Hippocampal formation (tissue), 2 donors: ENCODE measurements around the gene MPHOSPH9.
A peak's percentile ranks its signal among the peaks of the same experiment; 100 is the strongest.

Experiments used
- DNase-seq, 2 donors: peaks; one replicate each; lab custom pipeline; 2025; lab: John Stamatoyannopoulos, UW

MPHOSPH9 gene

GRCh38 chr12:123127182-123127495, 105.8 kb downstream of the MPHOSPH9 start:
- no peak for DNase-seq

DNA sequence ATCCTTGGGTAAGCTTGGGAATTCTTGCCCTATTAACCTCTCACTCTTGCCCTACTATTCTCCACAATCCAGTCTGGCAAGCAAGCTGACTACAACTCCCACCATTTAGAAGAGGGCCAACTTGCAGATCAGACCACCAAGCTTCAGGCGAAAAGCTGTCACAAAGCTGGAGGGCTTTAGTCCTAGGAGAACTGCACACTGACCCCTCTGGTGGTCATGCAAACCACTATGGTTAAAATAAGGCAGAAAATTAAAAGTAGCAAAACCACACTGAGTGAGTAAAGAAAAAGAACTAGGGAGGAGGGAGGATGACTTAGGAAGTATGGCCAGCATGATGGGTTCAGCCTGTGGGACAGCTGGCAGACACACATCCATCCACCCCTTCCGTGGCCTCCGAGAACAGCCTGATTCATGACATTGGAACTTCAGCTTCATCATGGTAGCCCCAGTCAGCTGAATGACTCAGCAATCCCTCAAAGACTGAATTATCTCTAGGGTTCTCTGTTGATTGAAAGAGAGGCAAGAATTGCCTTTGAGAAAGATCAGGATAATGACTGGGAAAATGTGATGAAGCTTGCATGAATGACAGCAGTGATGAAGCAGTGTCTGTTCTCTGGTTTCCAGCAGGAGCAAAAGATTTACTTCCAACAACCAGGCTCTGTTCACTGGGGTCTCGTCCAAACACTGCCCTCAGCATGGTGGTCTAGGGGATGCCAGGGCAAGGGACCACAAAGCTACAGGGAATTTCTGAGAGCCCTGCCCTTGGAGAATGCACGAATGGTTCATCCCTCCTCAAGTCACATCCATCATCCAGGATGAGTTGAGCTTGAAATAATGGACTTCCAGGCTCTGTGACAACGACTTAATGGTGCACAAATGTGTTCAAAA, 106.4 kb downstream of the MPHOSPH9 start:
- DNase-seq, result no peak

- no peak for DNase-seq
Measured at GRCh38 chr12:123122626-123123025, 110.3 kb downstream of the MPHOSPH9 start.

GRCh38 chr12:123121670-123122069, 111.3 kb downstream of the MPHOSPH9 start:
- no peak for DNase-seq

GRCh38 chr12:123120452-123121166, 112.3 kb downstream of the MPHOSPH9 start:
- DNase-seq, result no peak

- DNase-seq, result no peak
Measured at GRCh38 chr12:123119808-123120207, 113.1 kb downstream of the MPHOSPH9 start.

DNA sequence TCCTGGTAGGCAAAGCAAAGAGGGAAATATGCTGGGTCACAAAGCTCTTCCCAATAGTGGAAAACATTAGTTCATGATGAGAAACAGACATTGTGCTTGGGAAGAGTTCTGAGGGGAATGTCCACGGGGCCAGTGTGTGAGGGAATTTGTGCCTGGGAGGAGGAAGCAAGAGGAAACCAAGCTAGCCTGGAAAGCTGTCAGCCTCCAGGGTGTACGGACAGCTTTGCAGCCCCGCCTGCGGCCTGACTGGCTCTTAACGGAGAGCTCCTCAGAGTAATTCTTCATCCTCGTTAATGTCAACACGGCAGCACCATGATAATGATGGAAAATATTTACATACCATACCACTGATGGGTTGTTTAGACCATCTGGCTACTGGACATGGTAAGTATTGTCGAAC, 114.4 kb downstream of the MPHOSPH9 start:
- no peak for DNase-seq

- DNase-seq, result peak; percentile 53 to 83
Measured at GRCh38 chr12:123115409-123116121, 117.4 kb downstream of the MPHOSPH9 start.

DNA sequence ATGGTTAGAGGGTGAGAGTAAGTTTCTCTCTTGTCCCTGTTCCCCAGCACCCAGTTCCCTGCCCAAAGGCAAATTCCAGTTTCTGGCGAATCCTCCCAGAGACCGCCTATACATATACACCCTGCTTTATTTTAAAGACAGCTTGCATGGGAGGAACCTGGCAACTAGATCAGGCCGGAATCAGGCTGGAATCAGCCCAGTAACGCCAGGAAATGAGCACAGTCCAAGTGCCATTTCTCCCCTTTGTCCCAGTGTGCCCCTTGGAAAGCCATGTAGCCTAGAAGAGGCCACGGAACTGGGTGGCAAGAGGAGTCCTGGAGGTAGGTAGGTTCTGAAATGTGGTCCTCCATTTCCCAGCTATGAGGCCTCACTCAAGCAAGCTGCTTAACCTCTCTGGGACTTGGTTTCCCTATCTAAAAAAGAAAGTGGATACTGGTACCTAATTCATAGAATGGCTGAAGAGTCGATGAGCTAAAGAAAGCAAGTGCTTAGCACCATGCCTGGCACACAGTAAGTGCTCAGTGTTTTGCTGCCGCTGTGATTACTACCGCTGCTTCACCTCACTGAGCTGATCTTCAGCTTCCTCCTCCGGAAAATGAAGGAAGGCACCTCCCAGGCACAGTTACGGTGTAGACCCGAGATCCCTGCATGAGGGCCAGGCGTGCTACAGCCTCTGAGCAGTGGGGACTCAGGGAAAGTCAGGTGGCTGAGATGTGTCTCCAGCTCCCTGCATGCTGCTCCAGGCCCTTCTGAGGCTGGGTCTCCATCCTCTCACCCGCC, 118.4 kb downstream of the MPHOSPH9 start:
- no peak for DNase-seq

GRCh38 chr12:123113026-123113425, 119.9 kb downstream of the MPHOSPH9 start:
- no peak for DNase-seq

DNA sequence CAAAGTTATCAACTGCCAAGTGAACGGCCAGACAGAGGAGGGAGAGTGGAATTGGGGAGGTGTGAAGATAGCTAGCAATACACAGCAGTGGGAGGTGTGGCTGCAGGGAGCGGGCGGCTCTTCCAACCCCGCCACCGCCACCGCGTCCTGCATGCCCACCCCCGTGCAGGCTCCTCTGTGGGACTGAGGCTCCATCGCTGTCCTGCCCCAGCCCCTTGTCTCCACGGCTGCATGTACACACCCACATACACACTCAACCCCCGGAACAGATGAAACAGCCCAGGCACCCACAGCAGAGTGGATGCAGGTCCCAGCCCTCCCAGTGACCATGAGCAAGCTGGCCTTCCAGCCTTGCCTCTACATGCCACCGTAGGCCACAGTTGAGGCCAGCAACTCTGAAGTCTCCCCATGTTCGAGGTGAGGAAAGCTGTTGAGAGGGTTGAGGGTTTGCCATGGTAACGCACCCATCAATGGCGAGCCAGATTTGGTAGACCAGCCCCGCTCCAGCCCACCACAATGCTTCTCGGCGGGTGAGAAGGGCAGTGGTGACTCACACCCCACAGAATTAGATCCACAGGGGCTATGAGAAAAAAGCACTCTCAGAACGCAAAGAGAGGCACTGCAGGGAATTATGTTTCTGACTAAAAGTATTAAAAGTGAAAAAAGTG, 121.3 kb downstream of the MPHOSPH9 start:
- no peak for DNase-seq

- no peak for DNase-seq
Measured at GRCh38 chr12:123109319-123109772, 123.6 kb downstream of the MPHOSPH9 start.

- DNase-seq, result no peak
Measured at GRCh38 chr12:123108682-123109066, 124.3 kb downstream of the MPHOSPH9 start.

DNA sequence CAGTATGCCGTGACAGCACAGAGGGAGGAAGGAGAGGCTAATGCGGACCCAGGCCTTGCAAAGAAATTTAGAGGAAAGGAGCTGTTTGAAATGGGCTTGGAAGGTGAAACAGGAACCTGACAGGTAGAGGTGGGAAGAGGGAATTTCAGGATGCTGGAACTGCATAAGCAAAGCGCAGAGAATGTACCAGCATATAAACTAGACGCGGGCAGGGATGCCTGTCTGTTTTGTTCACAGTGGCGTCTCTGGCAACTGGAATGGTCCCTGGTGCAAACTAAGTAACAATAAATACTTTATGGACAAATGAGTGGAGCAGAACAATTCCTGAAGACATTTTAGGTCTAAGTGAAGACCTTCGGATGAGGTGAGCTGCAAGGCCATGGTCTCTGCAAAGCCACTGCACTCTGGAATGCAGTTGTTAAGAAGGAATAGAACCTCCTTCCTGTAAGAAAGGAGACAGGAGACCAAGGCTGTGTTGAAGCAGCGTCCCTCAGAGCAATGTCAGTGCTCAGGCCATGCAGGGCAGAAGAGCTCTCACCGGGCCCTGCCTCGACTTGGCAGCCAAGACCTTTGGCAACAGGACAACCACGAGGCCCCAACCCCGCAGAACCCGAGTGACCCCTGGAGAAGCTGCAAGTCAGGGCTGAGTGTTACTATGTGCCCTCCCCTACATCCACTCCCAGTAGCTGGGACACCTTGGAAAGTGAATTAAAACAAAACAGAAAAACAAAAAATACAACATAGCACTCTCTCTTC, 124.8 kb downstream of the MPHOSPH9 start:
- DNase-seq, result no peak

GRCh38 chr12:123106640-123107359, 126.1 kb downstream of the MPHOSPH9 start:
- DNase-seq, result no peak

GRCh38 chr12:123105211-123105826, 127.6 kb downstream of the MPHOSPH9 start:
- DNase-seq, result no peak

DNA sequence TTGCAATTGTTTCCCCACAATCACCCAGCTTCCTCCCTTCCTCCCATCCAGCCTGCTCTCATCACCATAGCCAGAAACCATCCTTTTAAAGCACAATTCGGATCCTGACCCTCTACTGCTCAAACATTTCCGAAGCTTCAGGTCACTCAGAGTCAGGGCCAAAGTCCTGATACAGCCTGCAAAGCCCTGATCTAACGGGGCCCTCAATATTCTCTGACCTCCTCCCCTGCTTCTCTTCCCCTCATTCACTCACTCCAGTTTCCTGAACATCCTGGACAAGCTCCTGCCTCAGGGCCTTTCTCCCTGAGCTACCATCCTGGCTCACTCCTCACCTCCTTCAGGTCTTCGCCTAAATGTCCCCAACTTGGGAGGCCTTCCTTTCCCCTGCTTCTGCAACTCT, 128.1 kb downstream of the MPHOSPH9 start:
- no peak for DNase-seq
